Measurements from ENCODE around the gene SURF2.

The SURF2 gene

GRCh38 chr9:133351526-133351907, 4.8 kb upstream of the SURF2 start:
- Histone ChIP-seq H4K20me1 (ENCODE audit: insufficient read depth, low read length, poor library complexity, severe bottlenecking) (peaks cover 53% of the 10 kb centered on the region), H3K9me3 (ENCODE audit: insufficient read depth, low read depth, low read length) (no peaks in the 10 kb centered on the region), H3K36me3 (ENCODE audit: insufficient read depth, low read length) (peaks cover 38% of the 10 kb centered on the region)

GRCh38 chr9:133351908-133352634, 4.3 kb upstream of the SURF2 start:
- no peak overlapping the region for H3K4me3 ChIP-seq (ENCODE audit: low read length, poor library complexity, severe bottlenecking)
- peak; percentile 70 for TF ChIP-seq CTCF (conservative IDR thresholded peaks at IDR 0.05; ENCODE audit: low read length)
- TF ChIP-seq EZH2phosphoT487 (IDR thresholded peaks at IDR 0.05; ENCODE audit: borderline replicate concordance) = no peak
- H3K4me2 ChIP-seq (ENCODE audit: low read depth, low read length, poor library complexity, severe bottlenecking) = no peak overlapping the region
- peaks cover 11% of the 10 kb centered on the region; the same call in 1 of the 2 replicates for H3F3A ChIP-seq (ENCODE audit: low read depth)
- H3K27me3 ChIP-seq (ENCODE audit: insufficient read depth, low read length, poor library complexity, severe bottlenecking) = peaks cover 8% of the 10 kb centered on the region
- peaks cover 67% of the 10 kb centered on the region for H3K79me2 ChIP-seq (ENCODE audit: insufficient read depth, low read length)
- no peaks in the 10 kb centered on the region for H3K9me3 ChIP-seq (ENCODE audit: insufficient read depth, low read depth, low read length)
- H3K9ac ChIP-seq (ENCODE audit: low read depth, low read length, poor library complexity, severe bottlenecking) = no peak overlapping the region
- peaks cover 38% of the 10 kb centered on the region for H3K36me3 ChIP-seq (ENCODE audit: insufficient read depth, low read length)
- H4K20me1 ChIP-seq (ENCODE audit: insufficient read depth, low read length, poor library complexity, severe bottlenecking) = peaks cover 49% of the 10 kb centered on the region
- no peak overlapping the region for H2AFZ ChIP-seq (ENCODE audit: low read length)
- H3K9me2 ChIP-seq (replicated peaks; ENCODE audit: low read depth, low read length) = no peaks in the 10 kb centered on the region
- peaks cover 21% of the 10 kb centered on the region for H3K4me1 ChIP-seq (ENCODE audit: insufficient read depth, low read length, poor library complexity, severe bottlenecking)

More at GRCh38 chr9:133351526-133351907, 4.8 kb upstream of the SURF2 start:
- H3K27me3 ChIP-seq (ENCODE audit: insufficient read depth, low read length, poor library complexity, severe bottlenecking) = peaks cover 8% of the 10 kb centered on the region
- no peak overlapping the region for H3K4me2 ChIP-seq (ENCODE audit: low read depth, low read length, poor library complexity, severe bottlenecking)
- H3F3A ChIP-seq (ENCODE audit: low read depth) = peaks cover 11% of the 10 kb centered on the region; the same call in 1 of the 2 replicates
- peaks cover 23% of the 10 kb centered on the region for H3K4me1 ChIP-seq (ENCODE audit: insufficient read depth, low read length, poor library complexity, severe bottlenecking)
- H3K79me2 ChIP-seq (ENCODE audit: insufficient read depth, low read length) = peaks cover 67% of the 10 kb centered on the region
- TF ChIP-seq CTCF (conservative IDR thresholded peaks at IDR 0.05; ENCODE audit: low read length) (no peak), EZH2phosphoT487 (IDR thresholded peaks at IDR 0.05; ENCODE audit: borderline replicate concordance) (no peak)
- no peak overlapping the region for H3K4me3 ChIP-seq (ENCODE audit: low read length, poor library complexity, severe bottlenecking)
- H3K9ac ChIP-seq (ENCODE audit: low read depth, low read length, poor library complexity, severe bottlenecking) = no peak overlapping the region
- H3K9me2 ChIP-seq (replicated peaks; ENCODE audit: low read depth, low read length) = no peaks in the 10 kb centered on the region
- H2AFZ ChIP-seq (ENCODE audit: low read length) = no peak overlapping the region

GRCh38 chr9:133352635-133353340, 3.6 kb upstream of the SURF2 start:
- Histone ChIP-seq H3K9me3 (ENCODE audit: insufficient read depth, low read depth, low read length) (no peaks in the 10 kb centered on the region), H3F3A (ENCODE audit: low read depth) (peaks cover 11% of the 10 kb centered on the region; the same call in 1 of the 2 replicates), H3K4me1 (ENCODE audit: insufficient read depth, low read length, poor library complexity, severe bottlenecking) (peaks cover 23% of the 10 kb centered on the region), H3K4me2 (ENCODE audit: low read depth, low read length, poor library complexity, severe bottlenecking) (no peak overlapping the region), H3K79me2 (ENCODE audit: insufficient read depth, low read length) (peaks cover 69% of the 10 kb centered on the region), H3K9me2 (replicated peaks; ENCODE audit: low read depth, low read length) (no peaks in the 10 kb centered on the region), H3K27me3 (ENCODE audit: insufficient read depth, low read length, poor library complexity, severe bottlenecking) (peaks cover 8% of the 10 kb centered on the region), H3K9ac (ENCODE audit: low read depth, low read length, poor library complexity, severe bottlenecking) (no peak overlapping the region), H4K20me1 (ENCODE audit: insufficient read depth, low read length, poor library complexity, severe bottlenecking) (peaks cover 49% of the 10 kb centered on the region), H3K4me3 (ENCODE audit: low read length, poor library complexity, severe bottlenecking) (no peak overlapping the region), H2AFZ (ENCODE audit: low read length) (no peak overlapping the region), H3K36me3 (ENCODE audit: insufficient read depth, low read length) (peaks cover 38% of the 10 kb centered on the region)
- TF ChIP-seq EZH2phosphoT487 (IDR thresholded peaks at IDR 0.05; ENCODE audit: borderline replicate concordance) (no peak), CTCF (conservative IDR thresholded peaks at IDR 0.05; ENCODE audit: low read length) (no peak)

Measured in Loucy (cell line).